GM23338 (cell line): ENCODE measurements around the gene SPECC1. TPM values are rescaled to one million over a fixed set of nuclear protein-coding genes. Genes with fewer than 3 reads are reported as not detected.

Source experiments
- ATAC-seq: fragments of 200-7000 bp; cut with Tn5 transposase; 3 replicates; pipeline ENCODE4 v1.9.1; 2020
- DNase-seq: peaks from one replicate; pipeline ENCODE4 v3.0.0-alpha.2; 2015; ENCODE audit warnings: low spot score
- H2AFZ ChIP-seq: fragments of 200-600 bp; sonication (generic); 2 replicates; pipeline ENCODE4 v1.8.0; 2016; ENCODE audit warnings: antibody characterized with exemption, mild to moderate bottlenecking, moderate library complexity
- H3F3A ChIP-seq: fragments of 200-600 bp; sonication (generic); replicated peaks from 2 replicates; pipeline ENCODE4 v1.8.0; 2017; ENCODE audit warnings: antibody characterized with exemption, mixed run types, low read depth
- H3K27ac ChIP-seq: fragments of 200-600 bp; sonication (generic); 2 replicates; pipeline ENCODE4 v1.6.1; 2016; ENCODE audit warnings: low read depth
- H3K27me3 ChIP-seq: fragments of 200-600 bp; sonication (generic); 2 replicates; pipeline ENCODE4 v1.8.0; 2016; ENCODE audit warnings: mild to moderate bottlenecking, mixed run types, moderate library complexity; ENCODE audit not compliant: insufficient read depth
- H3K36me3 ChIP-seq: fragments of 200-600 bp; sonication (generic); 2 replicates; pipeline ENCODE4 v1.8.0; 2016; ENCODE audit warnings: mild to moderate bottlenecking; ENCODE audit not compliant: insufficient read depth
- H3K4me1 ChIP-seq: fragments of 200-600 bp; sonication (generic); 2 replicates; pipeline ENCODE4 v1.8.0; 2016; ENCODE audit warnings: mild to moderate bottlenecking, moderate library complexity; ENCODE audit not compliant: insufficient read depth
- H3K4me2 ChIP-seq: fragments of 200-600 bp; sonication (generic); 2 replicates; pipeline ENCODE4 v1.7.1; 2017; ENCODE audit warnings: mixed run types
- H3K4me3 ChIP-seq: fragments of 200-600 bp; sonication (generic); 2 replicates; pipeline ENCODE4 v1.6.1; 2016; ENCODE audit warnings: mixed run types
- H3K79me2 ChIP-seq: fragments of 200-600 bp; sonication (generic); replicated peaks from 2 replicates; pipeline ENCODE4 v1.8.0; 2017; ENCODE audit warnings: mild to moderate bottlenecking; ENCODE audit not compliant: insufficient read depth
- H3K9me2 ChIP-seq: fragments of 200-600 bp; sonication (generic); 2 replicates; pipeline ENCODE4 v1.8.0; 2017; ENCODE audit not compliant: insufficient read depth
- H4K20me1 ChIP-seq: fragments of 200-600 bp; sonication (generic); replicated peaks from 2 replicates; pipeline ENCODE4 v1.8.0; 2017; ENCODE audit warnings: mild to moderate bottlenecking; ENCODE audit not compliant: insufficient read depth
- H3K27ac Mint-ChIP-seq: 2 replicates; pipeline ENCODE4 v1.8.0; 2020; ENCODE audit warnings: inconsistent platforms, mild to moderate bottlenecking, moderate library complexity, mixed read lengths
- H3K27me3 Mint-ChIP-seq: 3 replicates; pipeline ENCODE4 v1.8.0; 2022; ENCODE audit warnings: low read depth, mild to moderate bottlenecking, moderate library complexity, mixed read lengths, inconsistent platforms; ENCODE audit not compliant: insufficient read depth, poor library complexity
- H3K36me3 Mint-ChIP-seq: 3 replicates; pipeline ENCODE4 v1.8.0; 2021; ENCODE audit warnings: low read depth, mild to moderate bottlenecking, inconsistent platforms, moderate library complexity, mixed read lengths
- H3K4me1 Mint-ChIP-seq: 3 replicates; pipeline ENCODE4 v1.8.0; 2020; ENCODE audit warnings: mild to moderate bottlenecking, inconsistent platforms, mixed read lengths
- H3K4me3 Mint-ChIP-seq: 3 replicates; pipeline ENCODE4 v1.8.0; 2021; ENCODE audit warnings: moderate library complexity, mild to moderate bottlenecking, inconsistent platforms, mixed read lengths
- H3K9me3 Mint-ChIP-seq: 3 replicates; pipeline ENCODE4 v1.8.0; 2020; ENCODE audit warnings: moderate library complexity, mild to moderate bottlenecking, inconsistent platforms, mixed read lengths
- EZH2 ChIP-seq: fragments of 200-600 bp; sonication (generic); IDR thresholded peaks from one replicate; pipeline ENCODE4 v1.8.0; 2017; ENCODE audit warnings: antibody characterized with exemption, mild to moderate bottlenecking, low read depth; ENCODE audit not compliant: unreplicated experiment
- EZH2phosphoT487 ChIP-seq: fragments of 200-600 bp; sonication (generic); IDR thresholded peaks from one replicate; pipeline ENCODE4 v1.8.1; 2018; ENCODE audit warnings: antibody characterized with exemption; ENCODE audit not compliant: unreplicated experiment
- JUNB ChIP-seq: IDR thresholded peaks from one replicate; pipeline ENCODE4 v1.6.1; 2016; ENCODE audit warnings: antibody characterized with exemption; ENCODE audit not compliant: unreplicated experiment
- POLR2AphosphoS5 ChIP-seq: IDR thresholded peaks from 2 replicates; pipeline ENCODE4 v1.6.1; 2016; ENCODE audit warnings: antibody characterized with exemption, low read depth
- STAT1 ChIP-seq: IDR thresholded peaks from one replicate; pipeline ENCODE4 v1.6.1; 2016; ENCODE audit warnings: antibody characterized with exemption; ENCODE audit not compliant: unreplicated experiment
- ZNF114 ChIP-seq: fragments of 250-450 bp; sonication (Bioruptor Pico); IDR thresholded peaks from 2 replicates; pipeline ENCODE4 v1.5.0; 2020; ENCODE audit warnings: mild to moderate bottlenecking, moderate library complexity
- ZNF462 ChIP-seq: fragments of 250-450 bp; sonication (Bioruptor Pico); IDR thresholded peaks from 2 replicates; pipeline ENCODE4 v1.5.0; 2020; ENCODE audit warnings: mild to moderate bottlenecking, moderate library complexity
- polyA plus RNA-seq: library from polyadenylated mRNA; unstranded; fragments of >200 nt; fragmentation: Nextera tagmentation; extraction: Ambion mirVana; gene quantifications from 2 replicates; pipeline ENCODE4 v1.2.1, GENCODE V29; 2016
- total RNA-seq: library from RNA; depleted of rRNA; stranded (reverse); fragments of >200 nt; shearing (Covaris generic); gene quantifications from 2 replicates; pipeline ENCODE4 v1.2.3, GENCODE V29; 2014
- TF ChIP-seq, protein P1 (sequence below): IDR thresholded peaks from one replicate; pipeline ENCODE4 v1.6.1; 2018; ENCODE audit warnings: antibody characterized with exemption; ENCODE audit not compliant: unreplicated experiment

The SPECC1 gene
- total and polyA plus RNA-seq, 2 experiments from 2014 or later, result 42.6 to 101 TPM

- TF ChIP-seq ZNF462 (CRISPR knock-in tag) (no peak), ZNF114 (CRISPR knock-in tag) (no peak), POLR2AphosphoS5 (no peak)
- TF ChIP-seq, protein P1, sequence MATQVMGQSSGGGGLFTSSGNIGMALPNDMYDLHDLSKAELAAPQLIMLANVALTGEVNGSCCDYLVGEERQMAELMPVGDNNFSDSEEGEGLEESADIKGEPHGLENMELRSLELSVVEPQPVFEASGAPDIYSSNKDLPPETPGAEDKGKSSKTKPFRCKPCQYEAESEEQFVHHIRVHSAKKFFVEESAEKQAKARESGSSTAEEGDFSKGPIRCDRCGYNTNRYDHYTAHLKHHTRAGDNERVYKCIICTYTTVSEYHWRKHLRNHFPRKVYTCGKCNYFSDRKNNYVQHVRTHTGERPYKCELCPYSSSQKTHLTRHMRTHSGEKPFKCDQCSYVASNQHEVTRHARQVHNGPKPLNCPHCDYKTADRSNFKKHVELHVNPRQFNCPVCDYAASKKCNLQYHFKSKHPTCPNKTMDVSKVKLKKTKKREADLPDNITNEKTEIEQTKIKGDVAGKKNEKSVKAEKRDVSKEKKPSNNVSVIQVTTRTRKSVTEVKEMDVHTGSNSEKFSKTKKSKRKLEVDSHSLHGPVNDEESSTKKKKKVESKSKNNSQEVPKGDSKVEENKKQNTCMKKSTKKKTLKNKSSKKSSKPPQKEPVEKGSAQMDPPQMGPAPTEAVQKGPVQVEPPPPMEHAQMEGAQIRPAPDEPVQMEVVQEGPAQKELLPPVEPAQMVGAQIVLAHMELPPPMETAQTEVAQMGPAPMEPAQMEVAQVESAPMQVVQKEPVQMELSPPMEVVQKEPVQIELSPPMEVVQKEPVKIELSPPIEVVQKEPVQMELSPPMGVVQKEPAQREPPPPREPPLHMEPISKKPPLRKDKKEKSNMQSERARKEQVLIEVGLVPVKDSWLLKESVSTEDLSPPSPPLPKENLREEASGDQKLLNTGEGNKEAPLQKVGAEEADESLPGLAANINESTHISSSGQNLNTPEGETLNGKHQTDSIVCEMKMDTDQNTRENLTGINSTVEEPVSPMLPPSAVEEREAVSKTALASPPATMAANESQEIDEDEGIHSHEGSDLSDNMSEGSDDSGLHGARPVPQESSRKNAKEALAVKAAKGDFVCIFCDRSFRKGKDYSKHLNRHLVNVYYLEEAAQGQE, result no peak
These were observed 147.8 kb downstream of the SPECC1 start (continued) for GRCh38 chr17:20157001-20157310.

- no peak for TF ChIP-seq EZH2phosphoT487
- no peak for TF ChIP-seq STAT1
- TF ChIP-seq JUNB, result no peak
- no peak for TF ChIP-seq EZH2
- DNase-seq (no peak), ATAC-seq (no peak)
- H3K9me3 Mint-ChIP-seq, result no peaks in the 10 kb centered on the region; the same call in 2 of the 3 replicates
- peaks cover 7% of the 10 kb centered on the region for H3F3A ChIP-seq
- H3K36me3 Mint-ChIP-seq, result peaks cover 26% of the 10 kb centered on the region
- peaks cover 46% of the 10 kb centered on the region for H3K4me1 ChIP-seq
- H3K4me3 ChIP-seq, result no peak overlapping the region
- H3K4me3 Mint-ChIP-seq, result no peak overlapping the region
- no peaks in the 10 kb centered on the region for H3K36me3 ChIP-seq
- no peak overlapping the region; the same call in 1 of the 2 replicates for H3K4me2 ChIP-seq
- H3K27me3 Mint-ChIP-seq, result peaks cover 5% of the 10 kb centered on the region
- no peaks in the 10 kb centered on the region for H3K9me2 ChIP-seq
- H3K27me3 ChIP-seq, result peaks cover 5% of the 10 kb centered on the region; the same call in 1 of the 2 replicates
- H2AFZ ChIP-seq, result no peak overlapping the region
- peaks cover 26% of the 10 kb centered on the region for H3K4me1 Mint-ChIP-seq
- H3K79me2 ChIP-seq, result peaks cover 70% of the 10 kb centered on the region
- H3K27ac ChIP-seq, result no peak overlapping the region
- peaks cover 48% of the 10 kb centered on the region for H4K20me1 ChIP-seq
- H3K27ac Mint-ChIP-seq, result no peak overlapping the region
These were observed 149.4 kb downstream of the SPECC1 start for GRCh38 chr17:20158580-20158979.
